Activated B cell treated with CpG ODN at 0.5 μM for 24 hours (primary cell): ENCODE data around the gene ZNF286A. TPM values are rescaled to one million over a fixed set of nuclear protein-coding genes. Genes with fewer than 3 reads are reported as not detected.
"Not testable (repeated sequence)": the region's sequence is repeated elsewhere in the genome, so short reads cannot be mapped to it uniquely, and the experiment has no call there.

Experiments
- ATAC-seq: fragments of 200-7000 bp; cut with Tn5 transposase; one replicate; pipeline ENCODE4 v1.10.0; 2021; ENCODE audit warnings: low read depth, mild to moderate bottlenecking, moderate library complexity
- CTCF ChIA-PET: fragments of 350-600 bp; sonication (Branson Sonifier 250); formaldehyde crosslinking; loops from one replicate; lab custom pipeline; 2021; ENCODE audit warnings: antibody characterized with exemption; lab: Charles Lee
- POLR2A ChIA-PET: fragments of 350-600 bp; sonication (Branson Sonifier 250); formaldehyde crosslinking; loops from one replicate; lab custom pipeline; 2021; ENCODE audit warnings: antibody characterized with exemption; lab: Charles Lee
- DNase-seq: peaks from one replicate; pipeline ENCODE4 v3.0.0; 2022
- H3K27ac Mint-ChIP-seq: one replicate; pipeline ENCODE4 v1.8.0; 2020; ENCODE audit warnings: mixed read lengths
- H3K27me3 Mint-ChIP-seq: one replicate; pipeline ENCODE4 v1.8.0; 2021; ENCODE audit warnings: mixed read lengths
- H3K36me3 Mint-ChIP-seq: one replicate; pipeline ENCODE4 v1.8.0; 2021; ENCODE audit warnings: low read depth, mixed read lengths
- H3K4me1 Mint-ChIP-seq: one replicate; pipeline ENCODE4 v1.8.0; 2021; ENCODE audit warnings: mixed read lengths
- H3K4me3 Mint-ChIP-seq: one replicate; pipeline ENCODE4 v1.8.0; 2020; ENCODE audit warnings: mild to moderate bottlenecking, mixed read lengths
- H3K9me3 Mint-ChIP-seq: one replicate; pipeline ENCODE4 v1.8.0; 2020; ENCODE audit warnings: mixed read lengths
- CTCF ChIP-seq: fragments of 200-600 bp; IDR thresholded peaks from one replicate; pipeline ENCODE4 v1.8.0; 2022; ENCODE audit warnings: antibody characterized with exemption, mild to moderate bottlenecking
- intact Hi-C: fragments of 100-400 bp; cut with micrococcal nuclease; formaldehyde crosslinking; loops from one replicate; pipeline ENCODE4 v1.15.1; 2024
- total RNA-seq: library from RNA; stranded (reverse); gene quantifications from 2 replicates; pipeline ENCODE4 v1.2.3, GENCODE V29; 2022

The ZNF286A gene
- total RNA-seq, 1 donor from 2014 or later: 24.9 TPM

GRCh38 chr17:15660077-15660476, 39.5 kb upstream of the ZNF286A start:
- peaks cover 17% of the 10 kb centered on the region for H3K36me3 Mint-ChIP-seq
- no peak overlapping the region for H3K27ac Mint-ChIP-seq
- ChIA-PET POLR2A (no interaction called here), CTCF (no interaction called here)
- intact Hi-C loops: no loop called here
- H3K27me3 Mint-ChIP-seq: no peaks in the 10 kb centered on the region
- DNase-seq (no peak), ATAC-seq (no peak)
- TF ChIP-seq CTCF: no peak
- no peak overlapping the region for H3K4me3 Mint-ChIP-seq
- peaks cover 6% of the 10 kb centered on the region for H3K4me1 Mint-ChIP-seq
- no peaks in the 10 kb centered on the region for H3K9me3 Mint-ChIP-seq

- DNase-seq (no peak), ATAC-seq (no peak)
- H3K36me3 Mint-ChIP-seq: peaks cover 19% of the 10 kb centered on the region
- ChIA-PET CTCF (no interaction called here), POLR2A (no interaction called here)
- no peak overlapping the region for H3K4me3 Mint-ChIP-seq
- no peak overlapping the region for H3K27ac Mint-ChIP-seq
- intact Hi-C loops: no loop called here
- TF ChIP-seq CTCF: no peak
- H3K9me3 Mint-ChIP-seq: no peaks in the 10 kb centered on the region
- no peaks in the 10 kb centered on the region for H3K27me3 Mint-ChIP-seq
- H3K4me1 Mint-ChIP-seq: peaks cover 6% of the 10 kb centered on the region
Measured at GRCh38 chr17:15662681-15663080, 36.9 kb upstream of the ZNF286A start.

GRCh38 chr17:15663176-15663575, 36.4 kb upstream of the ZNF286A start:
- ChIA-PET CTCF (no interaction called here), POLR2A (no interaction called here)
- Mint-ChIP-seq H3K4me3 (no peak overlapping the region), H3K27me3 (no peaks in the 10 kb centered on the region), H3K9me3 (no peaks in the 10 kb centered on the region), H3K27ac (no peak overlapping the region), H3K36me3 (peaks cover 23% of the 10 kb centered on the region), H3K4me1 (peaks cover 6% of the 10 kb centered on the region)
- no peak for DNase-seq
- ATAC-seq: no peak
- intact Hi-C loops: no loop called here
- no peak for TF ChIP-seq CTCF

- ChIA-PET CTCF (no interaction called here), POLR2A (no interaction called here)
- ATAC-seq: no peak
- DNase-seq: no peak
- Mint-ChIP-seq H3K4me1 (peaks cover 6% of the 10 kb centered on the region), H3K9me3 (no peaks in the 10 kb centered on the region), H3K4me3 (no peak overlapping the region), H3K27me3 (no peaks in the 10 kb centered on the region), H3K36me3 (peaks cover 25% of the 10 kb centered on the region), H3K27ac (no peak overlapping the region)
- no peak for TF ChIP-seq CTCF
- intact Hi-C loops: no loop called here
Measured at GRCh38 chr17:15663691-15664090, 35.9 kb upstream of the ZNF286A start.

GRCh38 chr17:15669526-15669925, 30.0 kb upstream of the ZNF286A start:
- H3K9me3 Mint-ChIP-seq, ATAC-seq, H3K27ac Mint-ChIP-seq, POLR2A ChIA-PET, H3K4me1 Mint-ChIP-seq, H3K27me3 Mint-ChIP-seq, H3K4me3 Mint-ChIP-seq, intact Hi-C loops, CTCF ChIA-PET, DNase-seq: not testable (repeated sequence)
- peaks cover 18% of the 10 kb centered on the region for H3K36me3 Mint-ChIP-seq

- DNase-seq, H3K9me3 Mint-ChIP-seq, CTCF ChIA-PET, ATAC-seq, H3K4me1 Mint-ChIP-seq, H3K27ac Mint-ChIP-seq, intact Hi-C loops, H3K27me3 Mint-ChIP-seq, H3K4me3 Mint-ChIP-seq, POLR2A ChIA-PET: not testable (repeated sequence)
- peaks cover 27% of the 10 kb centered on the region for H3K36me3 Mint-ChIP-seq
Measured at GRCh38 chr17:15674640-15675039, 24.9 kb upstream of the ZNF286A start.

GRCh38 chr17:15675991-15676390, 23.6 kb upstream of the ZNF286A start:
- DNase-seq, H3K9me3 Mint-ChIP-seq, CTCF ChIA-PET, intact Hi-C loops, H3K27me3 Mint-ChIP-seq, H3K4me1 Mint-ChIP-seq, H3K4me3 Mint-ChIP-seq, POLR2A ChIA-PET, ATAC-seq, H3K27ac Mint-ChIP-seq: not testable (repeated sequence)
- H3K36me3 Mint-ChIP-seq: peaks cover 27% of the 10 kb centered on the region

- H3K27me3 Mint-ChIP-seq, POLR2A ChIA-PET, H3K27ac Mint-ChIP-seq, DNase-seq, CTCF ChIA-PET, H3K9me3 Mint-ChIP-seq, H3K36me3 Mint-ChIP-seq, intact Hi-C loops, ATAC-seq: not testable (repeated sequence)
- H3K4me3 Mint-ChIP-seq: peak overlapping the region; percentile 96
- peaks cover 13% of the 10 kb centered on the region for H3K4me1 Mint-ChIP-seq
Measured at GRCh38 chr17:15683135-15683534, 16.4 kb upstream of the ZNF286A start.

GRCh38 chr17:15683824-15684478, 15.6 kb upstream of the ZNF286A start, which contains the start of gene TRIM16:
TSS of gene TRIM16 (minus strand) at chr17:15684311. CDS start at chr17:15651609, 32,702 bp downstream.
- H3K9me3 Mint-ChIP-seq, intact Hi-C loops, POLR2A ChIA-PET, H3K27me3 Mint-ChIP-seq, CTCF ChIA-PET, H3K36me3 Mint-ChIP-seq: not testable (repeated sequence)
- DNase-seq (peak; percentile 75), ATAC-seq (peak; percentile 98)
- H3K4me3 Mint-ChIP-seq: peak within 1 kb of the TSS; percentile 96
- peak within 1 kb of the TSS; percentile 87 for H3K27ac Mint-ChIP-seq
- H3K4me1 Mint-ChIP-seq: peaks cover 13% of the 10 kb centered on the region
